Mucosa of stomach (tissue), 1 donor: ENCODE measurements around the gene TREM2.

Experiments used
- H3K27me3 ChIP-seq: one replicate; pipeline ENCODE4 v1.7.0; 2013; ENCODE audit warnings: mild to moderate bottlenecking, low read length; ENCODE audit not compliant: control insufficient read depth, insufficient read depth
- H3K36me3 ChIP-seq: one replicate; pipeline ENCODE4 v1.7.0; 2013; ENCODE audit warnings: low read length; ENCODE audit not compliant: control insufficient read depth, insufficient read depth
- H3K4me1 ChIP-seq: one replicate; pipeline ENCODE4 v1.7.0; 2013; ENCODE audit warnings: mild to moderate bottlenecking, low read length; ENCODE audit not compliant: control insufficient read depth, insufficient read depth
- H3K4me3 ChIP-seq: one replicate; pipeline ENCODE4 v1.7.0; 2013; ENCODE audit warnings: low read length
- H3K9ac ChIP-seq: one replicate; pipeline ENCODE4 v1.7.0; 2013; ENCODE audit warnings: mild to moderate bottlenecking, low read length, moderate library complexity
- H3K9me3 ChIP-seq: one replicate; pipeline ENCODE4 v1.7.0; 2013; ENCODE audit warnings: mild to moderate bottlenecking, low read length, moderate library complexity; ENCODE audit not compliant: control insufficient read depth
- donor health status: Pancreatic carcinoma.

The TREM2 gene

GRCh38 chr6:41162687-41163418, at the start of gene TREM2:
TSS of gene TREM2 (minus strand) at chr6:41163116. CDS start at chr6:41163082, 34 bp downstream.
- no peaks in the 10 kb centered on the region for H3K36me3 ChIP-seq
- H3K4me3 ChIP-seq: no peak within 1 kb of the TSS
- H3K27me3 ChIP-seq: no peaks in the 10 kb centered on the region
- H3K9ac ChIP-seq: no peak within 1 kb of the TSS
- no peaks in the 10 kb centered on the region for H3K9me3 ChIP-seq
- no peaks in the 10 kb centered on the region for H3K4me1 ChIP-seq

GRCh38 chr6:41209547-41210320, 46.8 kb upstream of the TREM2 start:
- Histone ChIP-seq H3K27me3 (no peaks in the 10 kb centered on the region), H3K9me3 (peaks cover 5% of the 10 kb centered on the region), H3K36me3 (no peaks in the 10 kb centered on the region), H3K4me1 (no peaks in the 10 kb centered on the region), H3K9ac (no peak overlapping the region), H3K4me3 (no peak overlapping the region)

DNA sequence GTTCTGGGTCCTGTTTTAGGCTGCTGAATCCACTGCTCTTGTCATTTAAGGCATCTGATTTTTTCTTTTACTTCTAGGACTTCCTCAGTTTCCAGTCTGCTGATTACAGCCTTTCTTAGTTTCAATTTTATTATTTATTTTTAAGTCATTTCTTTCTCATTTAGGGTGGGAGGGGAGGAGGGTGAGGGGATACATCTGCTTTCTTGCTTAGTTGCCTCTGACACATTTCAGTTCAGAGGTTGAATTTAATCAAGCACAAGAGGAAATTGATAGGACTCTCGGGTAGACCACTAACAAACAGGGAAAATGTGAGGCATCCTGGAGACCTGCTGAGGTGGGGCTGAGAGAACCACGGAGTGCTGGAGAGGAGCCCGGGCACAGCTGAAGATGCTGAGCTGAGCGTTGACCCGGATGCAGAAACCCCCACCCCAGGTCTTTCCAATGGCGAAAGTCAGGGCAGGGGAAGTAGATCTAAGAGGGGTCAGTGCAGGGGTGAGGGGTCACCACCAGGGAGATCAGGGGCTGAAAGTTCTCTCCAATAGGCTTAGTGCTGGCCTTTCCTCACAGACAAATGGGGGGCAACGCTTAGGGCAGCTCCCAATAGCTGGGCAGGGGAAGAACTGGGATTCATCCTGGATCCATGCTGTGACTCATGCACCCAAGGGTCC, 45.7 kb upstream of the TREM2 start:
- no peaks in the 10 kb centered on the region for H3K36me3 ChIP-seq
- H3K4me3 ChIP-seq: no peak overlapping the region
- no peaks in the 10 kb centered on the region for H3K4me1 ChIP-seq
- H3K9ac ChIP-seq: no peak overlapping the region
- no peaks in the 10 kb centered on the region for H3K27me3 ChIP-seq
- no peaks in the 10 kb centered on the region for H3K9me3 ChIP-seq

- no peaks in the 10 kb centered on the region for H3K9me3 ChIP-seq
- no peaks in the 10 kb centered on the region for H3K36me3 ChIP-seq
- peaks cover 22% of the 10 kb centered on the region for H3K4me1 ChIP-seq
- no peaks in the 10 kb centered on the region for H3K27me3 ChIP-seq
- H3K9ac ChIP-seq: no peak overlapping the region
- H3K4me3 ChIP-seq: no peak overlapping the region
Observed at GRCh38 chr6:41204156-41204555, 41.2 kb upstream of the TREM2 start.

DNA sequence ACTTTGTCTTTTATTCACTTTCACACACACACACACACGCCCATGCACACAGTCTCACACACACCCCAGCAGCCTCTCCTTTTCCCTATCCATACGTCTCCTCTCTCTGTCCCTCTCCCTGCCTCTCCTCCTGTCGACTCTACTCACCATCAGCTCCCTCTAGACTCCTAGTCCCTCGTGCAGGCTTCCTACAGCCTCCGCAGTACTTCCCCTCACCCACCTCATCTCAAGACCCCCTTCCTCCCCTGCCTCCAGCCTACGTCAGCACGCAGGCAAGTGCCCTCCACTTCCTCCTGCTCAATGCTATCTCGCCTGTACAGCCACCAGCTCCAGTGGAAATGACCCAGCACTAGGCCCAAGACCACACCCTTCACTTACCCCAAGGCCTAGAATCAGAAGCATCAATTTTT, 38.9 kb upstream of the TREM2 start:
- Histone ChIP-seq H3K4me1 (peaks cover 22% of the 10 kb centered on the region), H3K4me3 (no peak overlapping the region), H3K9me3 (no peaks in the 10 kb centered on the region), H3K36me3 (no peaks in the 10 kb centered on the region), H3K9ac (no peak overlapping the region), H3K27me3 (no peaks in the 10 kb centered on the region)

GRCh38 chr6:41200901-41201763, 38.2 kb upstream of the TREM2 start, which contains the start of gene TREML2:
TSS of gene TREML2 (minus strand) at chr6:41201149. CDS start at chr6:41201008, 141 bp downstream.
- Histone ChIP-seq H3K36me3 (no peaks in the 10 kb centered on the region), H3K4me1 (peaks cover 22% of the 10 kb centered on the region), H3K27me3 (no peaks in the 10 kb centered on the region), H3K4me3 (no peak within 1 kb of the TSS), H3K9me3 (no peaks in the 10 kb centered on the region), H3K9ac (no peak within 1 kb of the TSS)

DNA sequence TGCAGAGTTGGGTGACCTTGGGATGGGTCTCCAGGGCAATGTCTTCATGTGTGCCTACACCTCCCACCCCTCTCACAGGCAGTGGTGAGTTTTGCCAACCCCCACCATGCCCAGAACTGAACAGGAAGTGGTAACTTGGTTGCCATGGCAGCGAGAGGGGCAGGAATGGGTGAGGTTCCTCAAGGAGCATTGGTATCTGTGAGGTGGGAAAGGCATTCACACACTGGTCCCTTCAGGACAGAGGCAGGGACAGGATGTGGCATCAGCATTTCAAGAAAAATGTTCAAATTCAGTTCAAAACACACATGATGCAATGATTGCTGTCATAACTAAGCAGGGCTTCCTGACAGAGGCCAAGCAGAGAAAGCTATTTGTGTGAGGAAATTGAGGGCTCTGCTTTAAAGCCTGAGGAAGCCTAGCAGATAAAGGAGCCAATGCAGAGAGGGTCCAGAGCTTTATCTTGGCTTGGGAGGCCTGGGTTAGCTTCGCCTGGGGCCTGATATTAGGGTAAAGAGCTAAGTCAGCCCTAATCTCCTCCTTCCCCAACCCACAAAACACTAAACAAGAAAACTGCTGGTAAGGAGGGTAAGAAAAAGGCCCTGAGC, 37.5 kb upstream of the TREM2 start:
- Histone ChIP-seq H3K9ac (no peak overlapping the region), H3K36me3 (no peaks in the 10 kb centered on the region), H3K4me1 (peaks cover 22% of the 10 kb centered on the region), H3K4me3 (no peak overlapping the region), H3K9me3 (no peaks in the 10 kb centered on the region), H3K27me3 (no peaks in the 10 kb centered on the region)

GRCh38 chr6:41199552-41200246, 36.8 kb upstream of the TREM2 start:
- H3K4me3 ChIP-seq: no peak overlapping the region
- peaks cover 22% of the 10 kb centered on the region for H3K4me1 ChIP-seq
- no peaks in the 10 kb centered on the region for H3K36me3 ChIP-seq
- H3K27me3 ChIP-seq: no peaks in the 10 kb centered on the region
- H3K9ac ChIP-seq: no peak overlapping the region
- H3K9me3 ChIP-seq: no peaks in the 10 kb centered on the region

DNA sequence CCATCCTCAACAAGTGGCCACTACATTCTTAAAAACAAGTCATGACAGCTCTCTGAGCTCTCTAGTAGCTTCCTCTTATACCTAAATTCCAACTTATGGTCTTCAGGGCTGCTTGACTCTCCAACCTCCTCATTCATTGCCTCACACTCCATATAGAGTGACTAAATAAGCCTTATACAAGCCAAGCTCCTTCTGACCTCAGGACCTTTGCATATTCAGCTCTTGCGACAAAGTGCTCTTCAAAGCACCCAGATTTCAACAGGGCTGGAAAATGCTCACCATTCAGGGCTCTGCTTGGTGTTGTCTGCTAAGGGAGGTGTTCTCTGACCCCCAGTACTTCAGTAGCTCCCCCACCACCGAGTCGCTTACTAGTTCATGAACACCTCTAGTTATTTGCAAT, 34.3 kb upstream of the TREM2 start:
- Histone ChIP-seq H3K27me3 (peaks cover 3% of the 10 kb centered on the region), H3K9me3 (no peaks in the 10 kb centered on the region), H3K4me1 (peaks cover 22% of the 10 kb centered on the region), H3K4me3 (no peak overlapping the region), H3K36me3 (no peaks in the 10 kb centered on the region), H3K9ac (no peak overlapping the region)

GRCh38 chr6:41194386-41194785, 31.5 kb upstream of the TREM2 start:
- Histone ChIP-seq H3K9ac (no peak overlapping the region), H3K4me1 (peaks cover 2% of the 10 kb centered on the region), H3K4me3 (no peak overlapping the region), H3K27me3 (peaks cover 15% of the 10 kb centered on the region), H3K36me3 (no peaks in the 10 kb centered on the region), H3K9me3 (no peaks in the 10 kb centered on the region)

- Histone ChIP-seq H3K4me1 (no peaks in the 10 kb centered on the region), H3K9me3 (no peaks in the 10 kb centered on the region), H3K27me3 (peaks cover 15% of the 10 kb centered on the region), H3K36me3 (no peaks in the 10 kb centered on the region), H3K9ac (no peak overlapping the region), H3K4me3 (no peak overlapping the region)
Observed at GRCh38 chr6:41193884-41194283, 31.0 kb upstream of the TREM2 start.
